Body of pancreas (tissue), 4 donors: Measurements from ENCODE around the gene BAHCC1. TPM values are rescaled to one million over a fixed set of nuclear protein-coding genes. Genes with fewer than 3 reads are reported as not detected.
"Not testable (repeated sequence)": the region's sequence is repeated elsewhere in the genome, so short reads cannot be mapped to it uniquely, and the experiment has no call there.

Experiments used
- ATAC-seq: fragments of 150-250 bp; one replicate; pipeline ENCODE4 v1.9.1; 2016
- DNase-seq, 4 donors: peaks; one replicate each; pipeline ENCODE4 v3.0.0-alpha.2; 2019
- H3K27ac ChIP-seq, 4 donors: fragments of 200-600 bp; sonication (generic); 1 replicate in 3 of 4; 2 replicates in 1 of 4; pipeline versions ENCODE4 v1.5.1 to v1.6.1; 2016 to 2019; ENCODE audit warnings: mild to moderate bottlenecking in 1 of 4, mixed read lengths in 1 of 4, moderate library complexity in 1 of 4
- H3K27me3 ChIP-seq, 2 donors: fragments of 200-600 bp; sonication (generic); one replicate each; pipeline ENCODE4 v1.6.0; 2016; ENCODE audit warnings: mild to moderate bottlenecking in 1 of 2
- H3K36me3 ChIP-seq, 2 donors: fragments of 200-600 bp; sonication (generic); replicated peaks in 1 of 2; 2 replicates each; pipeline ENCODE4 v1.5.1; 2016; ENCODE audit warnings: low read depth in 2 of 2; ENCODE audit not compliant: insufficient read depth in 1 of 2
- H3K4me1 ChIP-seq: fragments of 200-600 bp; sonication (generic); one replicate; pipeline ENCODE4 v1.6.0; 2016
- H3K4me3 ChIP-seq, 2 donors: fragments of 200-600 bp; sonication (generic); 1 replicate in 1 of 2; 2 replicates in 1 of 2; pipeline ENCODE4 v1.5.1; 2016 to 2019
- H3K9me3 ChIP-seq, 3 donors: fragments of 200-600 bp; sonication (generic); 1 replicate in 2 of 3; 2 replicates in 1 of 3; pipeline ENCODE4 v1.5.1; 2016
- CTCF ChIP-seq, 7 experiments: fragments of 450-650 bp in 4 of 7; fragments of 200-600 bp in 3 of 7; sonication (generic) in 3 of 7; IDR thresholded peaks; one replicate each; pipeline ENCODE4 v1.5.1; 2016 to 2019; ENCODE audit warnings: antibody characterized with exemption in 7 of 7
- POLR2A ChIP-seq, 3 donors: fragments of 450-650 bp; IDR thresholded peaks; one replicate each; pipeline ENCODE4 v1.6.1; 2016; ENCODE audit warnings: antibody characterized with exemption in 3 of 3, mild to moderate bottlenecking in 2 of 3
- WGBS, 2 donors: methylation state at CpG; one replicate each; pipeline ENCODE4 v1.1.5; 2017; 5-methylcytosine and 5-hydroxymethylcytosine counted together
- intact Hi-C: fragments of 100-400 bp; cut with DNase I; formaldehyde crosslinking; loops from one replicate; pipeline ENCODE4 v1.15.1; 2023
- total RNA-seq, 2 donors: library from RNA; depleted of rRNA; stranded (reverse); fragments of >200 nt; gene quantifications; one replicate each; pipeline ENCODE4 v1.1.0, GENCODE V29; 2016

BAHCC1 gene
- total RNA-seq, 2 donors from 2014 or later, result 5.7 to 14.8 TPM

DNA sequence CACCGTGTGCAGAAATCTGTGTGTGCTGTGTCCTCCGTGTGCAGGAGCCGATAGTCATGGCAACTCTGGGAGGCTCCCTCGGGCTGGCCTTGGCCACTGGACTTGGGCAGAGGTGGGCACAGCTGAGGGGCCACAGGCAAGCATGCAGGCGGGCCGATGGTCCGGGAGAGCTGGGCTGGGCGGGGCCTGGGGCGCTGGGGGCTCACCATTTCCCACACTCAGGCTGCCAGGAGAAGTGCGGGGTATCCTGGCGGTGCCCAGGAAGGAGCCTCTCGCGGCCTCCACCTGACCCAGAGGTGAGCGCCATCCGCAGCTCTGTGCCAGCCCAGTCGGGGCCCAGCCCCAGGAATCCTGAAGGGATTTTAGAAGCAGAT lies 28.4 kb downstream of the BAHCC1 start:
- WGBS, 2 donors, result 17 to 82% methylated on average over 1 to 12 of the region's 16 CpGs
- no peak for ATAC-seq
- no peak for DNase-seq
- no peaks in the 10 kb centered on the region for H3K9me3 ChIP-seq
- H3K4me3 ChIP-seq, result no peak overlapping the region
- H3K4me1 ChIP-seq, result peaks cover 78% of the 10 kb centered on the region
- TF ChIP-seq CTCF (IDR thresholded peaks at IDR 0.05) (no peak), POLR2A (IDR thresholded peaks at IDR 0.05) (no peak)
- no peaks in the 10 kb centered on the region for H3K36me3 ChIP-seq
- no peaks in the 10 kb centered on the region for H3K27me3 ChIP-seq
- peak overlapping the region; percentile 53 to 89 (median 78) for H3K27ac ChIP-seq
- intact Hi-C loops, result no loop called here

DNA sequence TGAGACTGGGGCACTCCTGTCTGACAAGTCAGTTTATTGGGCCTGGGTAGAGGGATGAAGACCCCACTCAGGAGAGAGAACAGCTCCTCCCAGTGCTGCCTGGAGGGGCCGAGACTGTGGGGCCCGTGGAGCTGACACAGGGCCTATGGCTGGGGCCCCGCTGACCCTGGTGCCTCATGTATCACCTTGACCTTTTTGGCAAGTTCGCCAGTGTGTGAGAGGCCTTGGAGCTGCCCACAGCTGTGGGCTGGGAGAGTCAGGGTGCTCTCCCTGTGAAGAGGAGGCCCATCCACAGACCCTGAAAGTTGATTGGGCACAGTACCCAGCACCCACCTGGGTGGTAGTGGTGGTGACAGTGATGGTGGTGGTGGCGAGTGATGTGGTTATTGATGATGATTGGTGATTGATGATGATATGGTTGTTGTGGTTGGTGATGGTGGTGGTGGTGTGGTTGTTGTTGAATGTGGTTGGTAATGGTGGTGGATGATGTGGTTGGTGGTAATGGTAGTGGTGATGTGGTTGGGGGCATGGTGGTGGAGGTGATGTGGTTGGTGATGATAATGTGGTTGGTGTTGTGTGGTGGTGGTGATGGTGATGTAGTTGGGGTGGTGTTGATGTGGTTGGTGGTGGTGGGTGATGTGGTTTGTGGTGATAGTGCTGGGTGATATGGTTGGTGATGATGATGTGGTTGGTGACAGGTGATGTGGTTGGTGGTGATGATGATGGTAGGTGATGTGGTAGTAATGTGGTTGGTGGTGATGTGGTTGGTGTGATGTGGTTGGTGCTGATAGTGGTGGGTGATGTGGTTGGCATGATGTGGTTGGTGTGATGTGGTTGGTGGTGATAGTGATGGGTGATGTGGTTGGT lies 29.1 kb downstream of the BAHCC1 start:
- ATAC-seq (no peak), DNase-seq (no peak)
- Histone ChIP-seq H3K4me3 (no peak overlapping the region), H3K9me3 (no peaks in the 10 kb centered on the region), H3K27ac (peak overlapping the region in 2 of 4 donors; percentile 88 to 89), H3K4me1 (peaks cover 78% of the 10 kb centered on the region), H3K27me3 (no peaks in the 10 kb centered on the region), H3K36me3 (no peaks in the 10 kb centered on the region)
- WGBS, 2 donors, result 80 to 90% methylated on average over 1 to 5 of the region's 5 CpGs
- intact Hi-C loops, result no loop called here
- no peak for TF ChIP-seq CTCF (IDR thresholded peaks at IDR 0.05)
- no peak for TF ChIP-seq POLR2A (IDR thresholded peaks at IDR 0.05)

DNA sequence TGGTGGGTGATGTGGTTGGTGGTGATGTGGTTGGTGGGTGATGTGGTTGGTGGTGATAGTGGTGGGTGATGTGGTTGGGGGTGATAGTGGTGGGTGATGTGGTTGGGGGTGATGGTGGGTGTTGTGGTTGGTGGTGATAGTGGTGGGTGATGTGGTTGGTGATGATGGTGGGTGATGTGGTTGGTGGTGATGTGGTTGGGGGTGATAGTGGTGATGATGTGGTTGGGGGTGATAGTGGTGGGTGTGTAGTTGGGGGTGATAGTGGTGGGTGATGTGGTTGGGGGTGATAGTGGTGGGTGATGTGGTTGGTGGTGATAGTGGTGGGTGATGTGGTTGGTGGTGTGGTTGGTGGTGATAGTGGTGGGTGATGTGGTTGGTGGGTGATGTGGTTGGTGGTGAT lies 29.8 kb downstream of the BAHCC1 start:
- H3K27ac ChIP-seq, H3K36me3 ChIP-seq, ATAC-seq, H3K9me3 ChIP-seq, intact Hi-C loops, DNase-seq, H3K27me3 ChIP-seq, H3K4me3 ChIP-seq: not testable (repeated sequence)
- peaks cover 81% of the 10 kb centered on the region for H3K4me1 ChIP-seq

- 81 to 90% methylated on average over 4 of the region's 4 CpGs for WGBS, 2 donors
- H3K27me3 ChIP-seq, ATAC-seq, H3K27ac ChIP-seq, intact Hi-C loops, DNase-seq, H3K9me3 ChIP-seq, H3K36me3 ChIP-seq, H3K4me3 ChIP-seq: not testable (repeated sequence)
- H3K4me1 ChIP-seq, result peaks cover 80% of the 10 kb centered on the region
These were observed 30.6 kb downstream of the BAHCC1 start for GRCh38 chr17:81425716-81426392.

- intact Hi-C loops, result no loop called here
- no peak for DNase-seq
- H3K36me3 ChIP-seq, result no peaks in the 10 kb centered on the region
- no peaks in the 10 kb centered on the region for H3K9me3 ChIP-seq
- ATAC-seq, result no peak
- TF ChIP-seq CTCF (IDR thresholded peaks at IDR 0.05), result no peak
- TF ChIP-seq POLR2A (IDR thresholded peaks at IDR 0.05), result no peak
- no peak overlapping the region for H3K4me3 ChIP-seq
- 67 to 75% methylated on average over 11 to 20 of the region's 22 CpGs for WGBS, 2 donors
- peak overlapping the region in 1 of 4 donors; percentile 85 for H3K27ac ChIP-seq
- H3K27me3 ChIP-seq, result no peaks in the 10 kb centered on the region
- H3K4me1 ChIP-seq, result peaks cover 74% of the 10 kb centered on the region
These were observed 31.3 kb downstream of the BAHCC1 start for GRCh38 chr17:81426393-81427172.
